Skeletal muscle tissue (tissue), 5 donors: Measurements from ENCODE around the gene ZFYVE26. TPM values are rescaled to one million over a fixed set of nuclear protein-coding genes. Genes with fewer than 3 reads are reported as not detected.

Experiments used
- H3K27ac ChIP-seq: one replicate; pipeline ENCODE4 v1.7.0; 2013; ENCODE audit warnings: mild to moderate bottlenecking, low read depth, low read length, inconsistent platforms
- H3K27me3 ChIP-seq, 3 donors: one replicate each; pipeline ENCODE4 v1.7.0; 2013; ENCODE audit warnings: low read length in 3 of 3; ENCODE audit not compliant: control insufficient read depth in 3 of 3, insufficient read depth in 3 of 3
- H3K36me3 ChIP-seq, 3 donors: one replicate each; pipeline ENCODE4 v1.7.0; 2013; ENCODE audit warnings: low read length in 3 of 3; ENCODE audit not compliant: control insufficient read depth in 3 of 3, insufficient read depth in 3 of 3
- H3K4me1 ChIP-seq, 3 donors: one replicate each; pipeline ENCODE4 v1.7.0; 2013; ENCODE audit warnings: low read length in 3 of 3, mild to moderate bottlenecking in 3 of 3; ENCODE audit not compliant: control insufficient read depth in 3 of 3, insufficient read depth in 3 of 3
- H3K4me3 ChIP-seq, 3 donors: one replicate each; pipeline ENCODE4 v1.7.0; 2013; ENCODE audit warnings: low read length in 3 of 3
- H3K9ac ChIP-seq, 3 donors: one replicate each; pipeline ENCODE4 v1.7.0; 2013; ENCODE audit warnings: low read length in 3 of 3, mild to moderate bottlenecking in 3 of 3, moderate library complexity in 2 of 3, low read depth in 1 of 3
- H3K9me3 ChIP-seq, 3 donors: one replicate each; pipeline ENCODE4 v1.7.0; 2013; ENCODE audit warnings: low read length in 3 of 3; ENCODE audit not compliant: control insufficient read depth in 3 of 3
- small RNA-seq: library from RNA; depleted of rRNA; stranded (forward); fragments of <200 nt; gene quantifications from one replicate; pipeline ENCODE3, GENCODE V24; 2014
- total RNA-seq: library from RNA; depleted of rRNA; stranded (reverse); fragments of >200 nt; gene quantifications from one replicate; pipeline ENCODE4 v1.2.3, GENCODE V29; 2014
- donor health status: Osteomylitis.

The ZFYVE26 gene
- total RNA-seq, 1 donor from 2014 or later: 21.9 TPM

DNA sequence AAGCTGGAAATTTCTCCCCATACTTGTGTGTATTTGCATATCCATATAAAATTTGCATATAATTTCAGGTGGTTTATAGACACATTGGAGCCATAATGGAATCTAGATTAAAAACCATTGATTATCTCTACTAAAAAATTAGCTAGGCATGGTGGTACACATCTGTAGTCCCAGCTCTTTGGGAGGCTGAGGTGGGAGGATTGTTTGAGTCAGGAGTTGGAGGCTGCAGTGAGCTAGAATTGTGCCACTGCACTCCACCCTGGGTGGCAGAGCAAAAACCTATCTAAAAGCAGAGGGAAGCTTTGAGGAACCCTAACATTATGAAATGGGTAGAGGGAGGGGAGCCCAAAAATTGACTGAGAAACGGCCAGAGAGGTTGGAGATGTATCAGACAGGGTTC is 118.2 kb downstream of the ZFYVE26 start:
- no peaks in the 10 kb centered on the region for H3K9me3 ChIP-seq
- peaks cover 0 to 7% (median 7%) of the 10 kb centered on the region in 3 donors for H3K4me1 ChIP-seq
- no peaks in the 10 kb centered on the region for H3K27me3 ChIP-seq
- no peak overlapping the region for H3K4me3 ChIP-seq
- no peaks in the 10 kb centered on the region for H3K36me3 ChIP-seq
- no peak overlapping the region for H3K9ac ChIP-seq
- H3K27ac ChIP-seq: no peak overlapping the region

GRCh38 chr14:67697006-67697405 is 119.4 kb downstream of the ZFYVE26 start:
- Histone ChIP-seq H3K9me3 (no peaks in the 10 kb centered on the region), H3K27me3 (no peaks in the 10 kb centered on the region), H3K27ac (no peak overlapping the region), H3K4me1 (peaks cover 0 to 7% (median 7%) of the 10 kb centered on the region in 3 donors), H3K36me3 (peaks cover 0 to under 1% (median 0%) of the 10 kb centered on the region in 3 donors), H3K9ac (no peak overlapping the region), H3K4me3 (no peak overlapping the region)

Small RNA genes lying within 50 kb of the gene (small RNA-seq; reads per million reads assigned to genes)
- not detected for gene AL049779.3
- not detected for gene RN7SL369P

Other genes with a start within 250 kb of the ZFYVE26 start
- 18.3 TPM for gene PIGH, start 216.3 kb downstream of the ZFYVE26 start, total RNA-seq
- 1.0 TPM for gene ARG2, start 196.7 kb downstream of the ZFYVE26 start, total RNA-seq
- 20.4 TPM for gene VTI1B, start 142.0 kb downstream of the ZFYVE26 start, total RNA-seq
- gene RDH11, start 120.8 kb downstream of the ZFYVE26 start, total RNA-seq: 35.5 TPM
- gene RDH12, start 114.7 kb downstream of the ZFYVE26 start, total RNA-seq: 0.52 TPM
- 38.6 TPM for gene RAD51B, start 3.2 kb upstream of the ZFYVE26 start, total RNA-seq